Prostate gland (tissue), 2 donors: ENCODE results near the gene CCL5. TPM values are rescaled to one million over a fixed set of nuclear protein-coding genes. Genes with fewer than 3 reads are reported as not detected.

Experiments used
- DNase-seq: peaks from one replicate; pipeline ENCODE4 v3.0.0-alpha.2; 2019; ENCODE audit warnings: low spot score
- H3K27ac ChIP-seq, 2 donors: fragments of 200-600 bp; sonication (generic); 2 replicates each; pipeline ENCODE4 v1.5.1; 2017 to 2019
- H3K27me3 ChIP-seq: fragments of 200-600 bp; sonication (generic); replicated peaks from 2 replicates; pipeline ENCODE4 v1.5.1; 2019; ENCODE audit not compliant: insufficient read depth
- H3K36me3 ChIP-seq, 2 donors: fragments of 200-600 bp; sonication (generic); 1 replicate in 1 of 2; 2 replicates in 1 of 2; pipeline versions ENCODE4 v1.5.1 to v1.8.1; 2017 to 2019
- H3K4me1 ChIP-seq: fragments of 200-600 bp; sonication (generic); replicated peaks from 2 replicates; pipeline ENCODE4 v1.5.1; 2019
- H3K4me3 ChIP-seq, 2 donors: fragments of 200-600 bp; sonication (generic); 2 replicates each; pipeline ENCODE4 v1.5.1; 2017 to 2019
- H3K9me3 ChIP-seq: fragments of 200-600 bp; sonication (generic); 2 replicates; pipeline ENCODE4 v1.5.1; 2017
- CTCF ChIP-seq, 4 experiments: fragments of 200-600 bp in 2 of 4; fragments of 450-650 bp in 2 of 4; sonication (generic) in 2 of 4; IDR thresholded peaks; 1 replicate in 3 of 4; 2 replicates in 1 of 4; pipeline ENCODE4 v1.5.1; 2016 to 2019; ENCODE audit warnings: antibody characterized with exemption in 4 of 4, mild to moderate bottlenecking in 2 of 4, moderate library complexity in 2 of 4
- POLR2A ChIP-seq: fragments of 450-650 bp; IDR thresholded peaks from one replicate; pipeline ENCODE4 v1.6.1; 2016; ENCODE audit warnings: antibody characterized with exemption, mild to moderate bottlenecking
- POLR2AphosphoS5 ChIP-seq: sonication (generic); formaldehyde crosslinking; IDR thresholded peaks from one replicate; pipeline ENCODE4 v1.6.1; 2017; ENCODE audit warnings: antibody characterized with exemption
- WGBS: methylation state at CpG from one replicate; pipeline ENCODE4 v1.1.5; 2018; 5-methylcytosine and 5-hydroxymethylcytosine counted together
- intact Hi-C: fragments of 100-400 bp; cut with DNase I; formaldehyde crosslinking; loops from one replicate; pipeline ENCODE4 v1.14.2; 2022
- total RNA-seq, 2 donors: library from RNA; depleted of rRNA; stranded (reverse); fragments of >200 nt; gene quantifications; one replicate each; pipeline ENCODE4 v1.1.0, GENCODE V29; 2016

CCL5 gene
- total RNA-seq, 2 donors from 2014 or later, result 1.2 to 4.5 TPM

- Histone ChIP-seq H3K27me3 (no peaks in the 10 kb centered on the region), H3K36me3 (peaks cover 9 to 23% of the 10 kb centered on the region in 2 donors), H3K9me3 (no peaks in the 10 kb centered on the region), H3K4me3 (no peak overlapping the region), H3K4me1 (no peaks in the 10 kb centered on the region), H3K27ac (no peak overlapping the region)
- WGBS, result 97% methylated on average over 19 of the region's 19 CpGs
- TF ChIP-seq POLR2A (no peak), POLR2AphosphoS5 (no peak), CTCF (IDR thresholded peaks at IDR 0.05) (no peak)
- no peak for DNase-seq
- intact Hi-C loops, result no loop called here
These were observed 35.6 kb downstream of the CCL5 start for GRCh38 chr17:35844547-35844946.

GRCh38 chr17:35843698-35844097 lies 36.5 kb downstream of the CCL5 start:
- Histone ChIP-seq H3K36me3 (peaks cover 9 to 23% of the 10 kb centered on the region in 2 donors), H3K9me3 (no peaks in the 10 kb centered on the region), H3K27me3 (no peaks in the 10 kb centered on the region), H3K4me3 (no peak overlapping the region), H3K27ac (no peak overlapping the region), H3K4me1 (no peaks in the 10 kb centered on the region)
- no peak for DNase-seq
- no peak for TF ChIP-seq POLR2A
- TF ChIP-seq CTCF (IDR thresholded peaks at IDR 0.05), result no peak
- no peak for TF ChIP-seq POLR2AphosphoS5
- 95% methylated on average over 2 of the region's 2 CpGs for WGBS
- intact Hi-C loops, result no loop called here

- no peak for TF ChIP-seq POLR2AphosphoS5
- no peak for TF ChIP-seq POLR2A
- no peak for TF ChIP-seq CTCF (IDR thresholded peaks at IDR 0.05)
- no peak overlapping the region for H3K27ac ChIP-seq
- no peaks in the 10 kb centered on the region for H3K4me1 ChIP-seq
- H3K9me3 ChIP-seq, result no peaks in the 10 kb centered on the region
- no peak overlapping the region for H3K4me3 ChIP-seq
- peaks cover 12 to 23% of the 10 kb centered on the region in 2 donors for H3K36me3 ChIP-seq
- intact Hi-C loops, result no loop called here
- 95% methylated on average over 5 of the region's 5 CpGs for WGBS
- no peak for DNase-seq
- H3K27me3 ChIP-seq, result no peaks in the 10 kb centered on the region
These were observed 37.9 kb downstream of the CCL5 start for GRCh38 chr17:35842239-35842638.

GRCh38 chr17:35841505-35841904 lies 38.7 kb downstream of the CCL5 start:
- H3K36me3 ChIP-seq, result peaks cover 12 to 23% of the 10 kb centered on the region in 2 donors
- WGBS, result 81% methylated on average over 4 of the region's 4 CpGs
- no peaks in the 10 kb centered on the region for H3K4me1 ChIP-seq
- H3K27ac ChIP-seq, result no peak overlapping the region
- no peak overlapping the region for H3K4me3 ChIP-seq
- no peaks in the 10 kb centered on the region for H3K9me3 ChIP-seq
- TF ChIP-seq POLR2AphosphoS5 (no peak), POLR2A (no peak), CTCF (IDR thresholded peaks at IDR 0.05) (no peak)
- no peak for DNase-seq
- intact Hi-C loops, result no loop called here
- no peaks in the 10 kb centered on the region for H3K27me3 ChIP-seq

- H3K27me3 ChIP-seq, result no peaks in the 10 kb centered on the region
- H3K27ac ChIP-seq, result no peak overlapping the region
- DNase-seq, result no peak
- H3K9me3 ChIP-seq, result no peaks in the 10 kb centered on the region
- no peak overlapping the region for H3K4me3 ChIP-seq
- TF ChIP-seq POLR2A, result no peak
- no peak for TF ChIP-seq POLR2AphosphoS5
- TF ChIP-seq CTCF (IDR thresholded peaks at IDR 0.05), result no peak
- H3K36me3 ChIP-seq, result peaks cover 12 to 23% of the 10 kb centered on the region in 2 donors
- intact Hi-C loops, result no loop called here
- 94% methylated on average over 3 of the region's 3 CpGs for WGBS
- H3K4me1 ChIP-seq, result no peaks in the 10 kb centered on the region
These were observed 39.1 kb downstream of the CCL5 start for GRCh38 chr17:35841101-35841500.
